ENCODE results near the gene PPM1L. TPM values are rescaled to one million over a fixed set of nuclear protein-coding genes. Genes with fewer than 3 reads are reported as not detected.

PPM1L gene
- total and polyA plus RNA-seq, 10 of the 15 experiments (the other 5 are each of a cell fraction or from before 2014, with no cell fraction given): under 0.01 to 0.33 (median 0.06) TPM; not detected in 1

- peak overlapping the region; percentile 24 for H2AFZ ChIP-seq (ENCODE audit: control insufficient read depth, low read depth, low read length)
- DNase-seq (ENCODE audit: low read depth, low spot score) (peak; percentile 13), FAIRE-seq (no peak), ATAC-seq (peak; percentile 80)
- peaks cover 11% of the 10 kb centered on the region for H3K4me1 ChIP-seq (ENCODE audit: control insufficient read depth, insufficient read depth, low read length)
- intact Hi-C loops (cut with micrococcal nuclease; ENCODE audit: unreplicated experiment): no loop called here
- CTCF ChIA-PET: interaction anchor here (0.5 kb wide), 1 partner anchor 386 kb away, joined by 4 read pairs; no protein-coding TSS in a partner anchor
- SMC1A ChIA-PET (ENCODE audit: uncharacterized antibody, unreplicated experiment): interaction anchor here (1.2 kb wide), 1 partner anchor 11 kb away, joined by 3 read pairs; no protein-coding TSS in a partner anchor
- no peaks in the 10 kb centered on the region; the same call in 2 of the 3 replicates for H3K9me3 ChIP-seq (replicated peaks; ENCODE audit: control insufficient read depth, insufficient read depth, low read length)
- in situ Hi-C loops (cut with MboI): no loop called here
- H3K4me2 ChIP-seq (ENCODE audit: control insufficient read depth, insufficient read depth): peak overlapping the region; percentile 73
- no TSS peak for BruUV-seq (replicated peaks)
- no peak overlapping the region for H3K4me3 ChIP-seq
- H4K20me1 ChIP-seq (ENCODE audit: control insufficient read depth, insufficient read depth): no peaks in the 10 kb centered on the region
- 0% methylated on average over 5 of the region's 5 CpGs for WGBS (ENCODE audit: insufficient coverage, insufficient replicate concordance, low lambda C conversion rate, missing lambda C conversion rate)
- H3K79me2 ChIP-seq (ENCODE audit: control insufficient read depth, insufficient read depth, low read length): no peaks in the 10 kb centered on the region
- peak overlapping the region; percentile 42; the same call in 1 of the 2 replicates for H3K27ac ChIP-seq (ENCODE audit: control insufficient read depth, insufficient read depth)
- H3K27me3 ChIP-seq (replicated peaks in 1 of 2; ENCODE audit: control insufficient read depth in 2 of 2, insufficient read depth in 2 of 2, low read length in 1 of 2): no peaks in the 10 kb centered on the region
- RAD21 ChIA-PET (ENCODE audit: unreplicated experiment): interaction anchor here (0.6 kb wide), 1 partner anchor 23 kb away, joined by 3 read pairs; no protein-coding TSS in a partner anchor
- no peak overlapping the region for H3K9ac ChIP-seq (ENCODE audit: control insufficient read depth, insufficient read depth, low read length)
- no peaks in the 10 kb centered on the region for H3K36me3 ChIP-seq (ENCODE audit: control insufficient read depth in 2 of 2, insufficient read depth in 2 of 2, low read length in 1 of 2)
- POLR2A ChIA-PET: interaction anchor here (0.8 kb wide), 1 partner anchor 21 kb away, joined by 3 read pairs; no protein-coding TSS in a partner anchor
- peak; percentile 65; the same call in 1 of the 2 replicates for TF ChIP-seq TARDBP (IDR thresholded peaks at IDR 0.05; ENCODE audit: borderline replicate concordance)
- TF ChIP-seq TAF1 (IDR thresholded peaks at IDR 0.05; ENCODE audit: borderline replicate concordance, low read depth, low read length): 0 out of 2 replicates have a peak, but pooled peaks have one; percentile 46
- peak; percentile 51; the same call in 1 of the 2 replicates for TF ChIP-seq IRF4 (IDR thresholded peaks at IDR 0.05; ENCODE audit: low read depth, low read length)
- no peak for TF ChIP-seq MLLT1 (IDR thresholded peaks at IDR 0.05)
- 0 out of 2 replicates have a peak, but pooled peaks have one; percentile 13 for TF ChIP-seq ATF2 (IDR thresholded peaks at IDR 0.05; ENCODE audit: low read length)
- TF ChIP-seq STAT1 (conservative IDR thresholded peaks at IDR 0.05): no peak
- 0 out of 2 replicates have a peak, but pooled peaks have one; percentile 41 for TF ChIP-seq FOXM1 (IDR thresholded peaks at IDR 0.05; ENCODE audit: low read depth, low read length)
- peak; percentile 18; the same call in 1 of the 2 replicates for TF ChIP-seq IKZF1 (conservative IDR thresholded peaks at IDR 0.05)
- TF ChIP-seq SUPT20H (IDR thresholded peaks at IDR 0.05; ENCODE audit: borderline replicate concordance, control insufficient read depth, low read depth, low read length): no peak
- TF ChIP-seq EP300 (IDR thresholded peaks at IDR 0.05; ENCODE audit: borderline replicate concordance in 1 of 2, control insufficient read depth in 1 of 2, low read depth in 2 of 2, low read length in 2 of 2): 0 out of 4 replicates have a peak, but pooled peaks of 1 of the 2 experiments have one; percentile 29
- TF ChIP-seq NBN (IDR thresholded peaks at IDR 0.05): 0 out of 2 replicates have a peak, but pooled peaks have one; percentile 21
- 0 out of 2 replicates have a peak, but pooled peaks have one; percentile 28 for TF ChIP-seq CBX5 (IDR thresholded peaks at IDR 0.05; ENCODE audit: low read depth)
- TF ChIP-seq USF1 (IDR thresholded peaks at IDR 0.05; ENCODE audit: borderline replicate concordance, extremely low read length, insufficient read depth, low read depth, low read length): no peak
- peak; percentile 97 for TF ChIP-seq TCF12 (IDR thresholded peaks at IDR 0.05; ENCODE audit: low read depth, low read length)
- peak; percentile 87 for TF ChIP-seq CHD2 (IDR thresholded peaks at IDR 0.05; ENCODE audit: borderline replicate concordance, low read depth, low read length)
- no peak for TF ChIP-seq NFXL1 (IDR thresholded peaks at IDR 0.05; ENCODE audit: borderline replicate concordance)
Measured at GRCh38 chr3:160885791-160886286, 129.8 kb downstream of the PPM1L start.

All from GM12878 (cell line).